Esophagus mucosa (tissue), 1 donor: ENCODE data around the gene C4orf50. TPM values are rescaled to one million over a fixed set of nuclear protein-coding genes. Genes with fewer than 3 reads are reported as not detected.
A peak's percentile ranks its signal among the peaks of the same experiment; 100 is the strongest.

Experiments
- ATAC-seq: fragments of 200-7000 bp; cut with Tn5 transposase; one replicate; pipeline ENCODE4 v1.9.1; 2020
- total RNA-seq: library from RNA; stranded (reverse); gene quantifications from one replicate; pipeline ENCODE4 v1.2.4, GENCODE V29; 2023
- donor health status: DM: yes; HTN: yes; CAD: no.

The C4orf50 gene
- total RNA-seq, 1 donor from 2014 or later = 0.04 TPM

GRCh38 chr4:5940470-5941203, 77.6 kb downstream of the C4orf50 start:
- peak; percentile 51 for ATAC-seq

- no peak for ATAC-seq
These were observed 84.0 kb downstream of the C4orf50 start for GRCh38 chr4:5933996-5934831.

GRCh38 chr4:5933116-5933515, 85.1 kb downstream of the C4orf50 start:
- ATAC-seq = no peak

- no peak for ATAC-seq
These were observed 86.1 kb downstream of the C4orf50 start for GRCh38 chr4:5932035-5932568.

GRCh38 chr4:5931526-5931925, 86.7 kb downstream of the C4orf50 start:
- ATAC-seq = no peak

- no peak for ATAC-seq
These were observed 87.4 kb downstream of the C4orf50 start for GRCh38 chr4:5930876-5931275.

- ATAC-seq = no peak
These were observed 87.8 kb downstream of the C4orf50 start for GRCh38 chr4:5930456-5930855.

GRCh38 chr4:5928844-5929420, 89.3 kb downstream of the C4orf50 start:
- no peak for ATAC-seq

GRCh38 chr4:5928274-5928673, 90.0 kb downstream of the C4orf50 start:
- ATAC-seq = no peak

GRCh38 chr4:5927747-5928146, 90.5 kb downstream of the C4orf50 start:
- ATAC-seq = no peak

- ATAC-seq = no peak
These were observed 91.1 kb downstream of the C4orf50 start for GRCh38 chr4:5927116-5927515.

- ATAC-seq = no peak
These were observed 91.6 kb downstream of the C4orf50 start for GRCh38 chr4:5926598-5926997.

GRCh38 chr4:5925419-5926200, 92.6 kb downstream of the C4orf50 start:
- no peak for ATAC-seq

GRCh38 chr4:5924461-5925125, 93.6 kb downstream of the C4orf50 start:
- ATAC-seq = no peak

- ATAC-seq = no peak
These were observed 94.9 kb downstream of the C4orf50 start for GRCh38 chr4:5923376-5923775.

GRCh38 chr4:5922556-5922955, 95.7 kb downstream of the C4orf50 start:
- no peak for ATAC-seq

- ATAC-seq = no peak
These were observed 96.2 kb downstream of the C4orf50 start for GRCh38 chr4:5921981-5922380.

- ATAC-seq = peak; percentile 30
These were observed 96.9 kb downstream of the C4orf50 start for GRCh38 chr4:5921101-5921980.

GRCh38 chr4:5919571-5919970, 98.7 kb downstream of the C4orf50 start:
- ATAC-seq = no peak

- no peak for ATAC-seq
These were observed 99.2 kb downstream of the C4orf50 start for GRCh38 chr4:5919044-5919443.
